Spleen (tissue), 7 donors: ENCODE results near the gene ST6GALNAC4.

Experiments
- CTCF ChIP-seq, 11 experiments: fragments of 200-600 bp in 7 of 11; fragments of 450-650 bp in 4 of 11; sonication (generic) in 4 of 11; IDR thresholded peaks in 8 of 11; conservative IDR thresholded peaks in 3 of 11; 1 replicate in 7 of 11; 2 replicates in 4 of 11; pipeline versions ENCODE4 v1.4.0 to v1.8.0; 2016 to 2021; ENCODE audit warnings: antibody characterized with exemption in 11 of 11, inconsistent platforms in 4 of 11, mild to moderate bottlenecking in 1 of 11
- POLR2A ChIP-seq, 3 donors: fragments of 450-650 bp; IDR thresholded peaks; one replicate each; pipeline ENCODE4 v1.5.1; 2017; ENCODE audit warnings: antibody characterized with exemption in 3 of 3, mild to moderate bottlenecking in 1 of 3
- POLR2AphosphoS5 ChIP-seq, 3 donors: sonication (generic); formaldehyde crosslinking; IDR thresholded peaks; one replicate each; pipeline ENCODE4 v1.5.1; 2017; ENCODE audit warnings: antibody characterized with exemption in 3 of 3
- donor health status: DM: no; HTN: no; CAD: no; lungs with moderate emphysema.
- donor health status: DM: no; HTN: no; CAD: no.
- donor health status: DM: no; HTN: no; CAD: no.

GRCh38 chr9:127867356-127868277 lies 49.2 kb downstream of the ST6GALNAC4 start:
- no peak for TF ChIP-seq CTCF (IDR thresholded peaks at IDR 0.05 in 8 of 11, conservative IDR thresholded peaks at IDR 0.05 in 3 of 11)
- TF ChIP-seq POLR2AphosphoS5 (IDR thresholded peaks at IDR 0.05), result peak; percentile 13 to 77 (median 67)
- TF ChIP-seq POLR2A (IDR thresholded peaks at IDR 0.05), result no peak
